Middle frontal gyrus (tissue), 1 donor: ENCODE results near the gene TANGO2.

Experiments used
- DNase-seq: peaks from one replicate; pipeline ENCODE4 v3.0.0-alpha.2; 2015; ENCODE audit warnings: low spot score; ENCODE audit errors: extremely low spot score

TANGO2 gene

GRCh38 chr22:20020533-20021195 lies at the start of gene TANGO2:
Gene TANGO2 (plus strand): TSS chr22:20021110. CDS start chr22:20036799, 15,689 bp downstream.
- peak; percentile 91 for DNase-seq

GRCh38 chr22:19971276-19972124 lies 49.4 kb upstream of the TANGO2 start:
- DNase-seq, result no peak

- no peak for DNase-seq
Observed at GRCh38 chr22:19972251-19972650, 48.7 kb upstream of the TANGO2 start.

- no peak for DNase-seq
Observed at GRCh38 chr22:19972652-19973550, 48.0 kb upstream of the TANGO2 start.

GRCh38 chr22:19973551-19974267 lies 47.2 kb upstream of the TANGO2 start:
- no peak for DNase-seq

GRCh38 chr22:19974268-19974861 lies 46.5 kb upstream of the TANGO2 start:
- DNase-seq, result no peak

- no peak for DNase-seq
Observed at GRCh38 chr22:19974935-19975706, 45.8 kb upstream of the TANGO2 start.

- DNase-seq, result no peak
Observed at GRCh38 chr22:19975707-19976035, 45.2 kb upstream of the TANGO2 start.

- DNase-seq, result no peak
Observed at GRCh38 chr22:19976671-19977070, 44.2 kb upstream of the TANGO2 start.

GRCh38 chr22:19977296-19978243 lies 43.3 kb upstream of the TANGO2 start:
- DNase-seq, result no peak

- no peak for DNase-seq
Observed at GRCh38 chr22:19978748-19979147, 42.2 kb upstream of the TANGO2 start.

GRCh38 chr22:19979712-19980493 lies 41.0 kb upstream of the TANGO2 start:
- no peak for DNase-seq

GRCh38 chr22:19980766-19981165 lies 40.1 kb upstream of the TANGO2 start:
- no peak for DNase-seq

- DNase-seq, result no peak
Observed at GRCh38 chr22:19981171-19981960, 39.5 kb upstream of the TANGO2 start.

- no peak for DNase-seq
Observed at GRCh38 chr22:19981961-19982920, 38.7 kb upstream of the TANGO2 start.

- no peak for DNase-seq
Observed at GRCh38 chr22:19982991-19983578, 37.8 kb upstream of the TANGO2 start.
